Stimulated activated CD8-positive, alpha-beta memory T cell treated with anti-CD3 and anti-CD28 coated beads, Interleukin-15, amount 100 ng/mL, for 48 hours (primary cell): ENCODE measurements around the gene TEP1.
"Not testable (repeated sequence)": the region's sequence is repeated elsewhere in the genome, so short reads cannot be mapped to it uniquely, and the experiment has no call there.

ENCODE experiments used
- DNase-seq, 2 donors: peaks; one replicate each; pipeline ENCODE4 v3.0.0-alpha.2; 2020; ENCODE audit warnings: low read depth in 2 of 2

TEP1 gene

GRCh38 chr14:20412876-20413743 lies at the start of gene TEP1:
TSS of gene TEP1 (minus strand) at chr14:20413501. CDS start at chr14:20408439, 5,062 bp downstream.
- peak; percentile 69 to 70 for DNase-seq

- DNase-seq = peak; percentile 96 to 97
Measured at GRCh38 chr14:20461225-20462141, 48.2 kb upstream of the TEP1 start, which contains the start of gene PIP4P1. TSS of gene PIP4P1 (minus strand) at chr14:20461434. CDS start at chr14:20461325, 109 bp downstream.

- DNase-seq = no peak
Measured at GRCh38 chr14:20460458-20461224, 47.3 kb upstream of the TEP1 start.

- no peak for DNase-seq
Measured at GRCh38 chr14:20458031-20458789, 44.9 kb upstream of the TEP1 start.

- no peak for DNase-seq
Measured at GRCh38 chr14:20456971-20457370, 43.7 kb upstream of the TEP1 start.

- DNase-seq = no peak
Measured at GRCh38 chr14:20455355-20456300, 42.3 kb upstream of the TEP1 start.

GRCh38 chr14:20454516-20455354 lies 41.4 kb upstream of the TEP1 start, which contains the start of the genes APEX1 and OSGEP:
TSS of gene APEX1 (plus strand) at chr14:20455226. CDS start at chr14:20455646, 420 bp downstream.
TSS of gene OSGEP (minus strand) at chr14:20454812. CDS start at chr14:20454683, 129 bp downstream.
- DNase-seq = peak; percentile 96

GRCh38 chr14:20452831-20453230 lies 39.5 kb upstream of the TEP1 start:
- DNase-seq = not testable (repeated sequence)

GRCh38 chr14:20446889-20447288 lies 33.6 kb upstream of the TEP1 start:
- DNase-seq = no peak

GRCh38 chr14:20443650-20444049 lies 30.3 kb upstream of the TEP1 start:
- not testable (repeated sequence) for DNase-seq

- no peak for DNase-seq
Measured at GRCh38 chr14:20441461-20441860, 28.2 kb upstream of the TEP1 start.

GRCh38 chr14:20440882-20441281 lies 27.6 kb upstream of the TEP1 start:
- DNase-seq = no peak

- no peak for DNase-seq
Measured at GRCh38 chr14:20440465-20440864, 27.2 kb upstream of the TEP1 start.

- DNase-seq = no peak
Measured at GRCh38 chr14:20438664-20439063, 25.4 kb upstream of the TEP1 start.

- DNase-seq = no peak
Measured at GRCh38 chr14:20436363-20436755, 23.1 kb upstream of the TEP1 start.

GRCh38 chr14:20435582-20436362 lies 22.5 kb upstream of the TEP1 start, which contains the start of gene KLHL33:
TSS of gene KLHL33 (minus strand) at chr14:20436166. CDS start at chr14:20435811, 355 bp downstream.
- no peak for DNase-seq

GRCh38 chr14:20434701-20435581 lies 21.6 kb upstream of the TEP1 start:
- no peak for DNase-seq
